ENCODE results near the gene BMPR1B.

The BMPR1B gene

GRCh38 chr4:95178938-95179337 is 421.2 kb downstream of the BMPR1B start:
- H3K9me3 ChIP-seq (ENCODE audit: control insufficient read depth in 1 of 2, low read length in 2 of 2): peaks cover 0 to 6% of the 10 kb centered on the region in 2 donors
- no peaks in the 10 kb centered on the region for H3K4me1 ChIP-seq (ENCODE audit: control insufficient read depth in 1 of 2, insufficient read depth in 2 of 2, low read length in 2 of 2)
- H3K4me3 ChIP-seq (ENCODE audit: low read depth in 1 of 2, low read length in 2 of 2): no peak overlapping the region
- no peaks in the 10 kb centered on the region for H3K27me3 ChIP-seq (ENCODE audit: low read depth, low read length)
- peaks cover 0 to 7% of the 10 kb centered on the region in 2 donors for H3K36me3 ChIP-seq (ENCODE audit: control insufficient read depth in 1 of 2, insufficient read depth in 2 of 2, low read length in 2 of 2)
- no peak overlapping the region for H3K27ac ChIP-seq (ENCODE audit: low read length)

GRCh38 chr4:95180531-95181242 is 422.9 kb downstream of the BMPR1B start:
- peaks cover 0 to 6% of the 10 kb centered on the region in 2 donors for H3K9me3 ChIP-seq (ENCODE audit: control insufficient read depth in 1 of 2, low read length in 2 of 2)
- H3K4me3 ChIP-seq (ENCODE audit: low read depth in 1 of 2, low read length in 2 of 2): no peak overlapping the region
- no peaks in the 10 kb centered on the region for H3K4me1 ChIP-seq (ENCODE audit: control insufficient read depth in 1 of 2, insufficient read depth in 2 of 2, low read length in 2 of 2)
- H3K27me3 ChIP-seq (ENCODE audit: low read depth, low read length): no peaks in the 10 kb centered on the region
- peaks cover 0 to 7% of the 10 kb centered on the region in 2 donors for H3K36me3 ChIP-seq (ENCODE audit: control insufficient read depth in 1 of 2, insufficient read depth in 2 of 2, low read length in 2 of 2)
- no peak overlapping the region for H3K27ac ChIP-seq (ENCODE audit: low read length)

GRCh38 chr4:95181243-95181995 is 423.7 kb downstream of the BMPR1B start:
- Histone ChIP-seq H3K9me3 (ENCODE audit: control insufficient read depth in 1 of 2, low read length in 2 of 2) (peaks cover 0 to 6% of the 10 kb centered on the region in 2 donors), H3K27me3 (ENCODE audit: low read depth, low read length) (no peaks in the 10 kb centered on the region), H3K4me1 (ENCODE audit: control insufficient read depth in 1 of 2, insufficient read depth in 2 of 2, low read length in 2 of 2) (no peaks in the 10 kb centered on the region), H3K36me3 (ENCODE audit: control insufficient read depth in 1 of 2, insufficient read depth in 2 of 2, low read length in 2 of 2) (peaks cover 0 to 7% of the 10 kb centered on the region in 2 donors), H3K27ac (ENCODE audit: low read length) (no peak overlapping the region), H3K4me3 (ENCODE audit: low read depth in 1 of 2, low read length in 2 of 2) (no peak overlapping the region)

DNA sequence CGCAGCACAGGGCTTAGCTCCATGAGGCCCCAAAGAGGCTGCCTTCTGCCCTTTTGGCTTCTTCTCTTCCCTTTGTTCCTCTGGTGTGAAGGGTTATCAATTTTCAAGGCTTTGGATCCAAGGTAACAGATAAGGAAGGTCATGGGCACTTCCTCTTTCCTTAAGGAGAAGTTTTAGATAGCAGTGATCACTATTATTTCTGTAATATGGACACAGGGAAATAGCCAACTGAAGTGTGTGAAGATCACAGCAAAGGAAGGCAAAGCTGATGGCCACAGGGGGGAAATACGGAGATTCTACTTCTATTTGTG is 424.2 kb downstream of the BMPR1B start:
- H3K27me3 ChIP-seq (ENCODE audit: low read depth, low read length): no peaks in the 10 kb centered on the region
- H3K4me1 ChIP-seq (ENCODE audit: control insufficient read depth in 1 of 2, insufficient read depth in 2 of 2, low read length in 2 of 2): no peaks in the 10 kb centered on the region
- H3K9me3 ChIP-seq (ENCODE audit: control insufficient read depth in 1 of 2, low read length in 2 of 2): peaks cover 0 to 6% of the 10 kb centered on the region in 2 donors
- no peak overlapping the region for H3K27ac ChIP-seq (ENCODE audit: low read length)
- H3K36me3 ChIP-seq (ENCODE audit: control insufficient read depth in 1 of 2, insufficient read depth in 2 of 2, low read length in 2 of 2): peaks cover 0 to 7% of the 10 kb centered on the region in 2 donors
- H3K4me3 ChIP-seq (ENCODE audit: low read depth in 1 of 2, low read length in 2 of 2): no peak overlapping the region

DNA sequence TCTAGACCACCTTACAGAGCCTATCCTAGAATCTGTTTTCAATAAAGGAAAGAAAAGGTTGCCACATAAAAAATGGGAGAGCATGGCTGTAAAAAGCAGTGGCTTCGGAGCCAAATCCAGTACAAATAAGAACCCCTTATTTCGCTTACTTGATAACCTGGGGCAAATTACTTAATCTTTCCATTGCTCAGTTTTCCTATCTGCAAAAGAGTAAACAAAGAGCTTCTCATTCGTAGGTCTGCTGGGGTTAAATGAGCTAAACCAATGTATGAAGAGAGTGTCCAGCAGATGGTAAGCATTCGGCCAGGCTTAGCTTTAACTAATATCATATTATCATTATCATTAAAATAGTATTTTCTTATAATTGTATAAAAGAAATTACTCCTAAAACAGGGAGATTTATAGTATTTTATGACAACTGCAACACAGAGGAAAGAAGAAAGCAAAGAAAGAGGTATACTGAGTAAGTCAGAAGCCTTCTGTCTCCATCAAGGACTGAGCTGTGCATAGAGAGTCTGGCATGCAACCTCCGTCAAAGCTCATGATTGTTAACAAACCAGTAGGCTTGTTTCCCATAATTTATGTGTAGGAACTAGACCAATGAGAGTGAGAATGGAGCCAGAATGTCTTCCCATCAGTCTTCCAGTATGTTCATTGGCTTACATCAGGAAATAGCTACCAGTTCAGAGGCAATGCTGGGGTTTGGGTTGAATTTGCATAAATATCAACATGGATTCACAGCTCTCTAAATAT is 426.1 kb downstream of the BMPR1B start:
- Histone ChIP-seq H3K27ac (ENCODE audit: low read length) (no peak overlapping the region), H3K4me1 (ENCODE audit: control insufficient read depth in 1 of 2, insufficient read depth in 2 of 2, low read length in 2 of 2) (no peaks in the 10 kb centered on the region), H3K27me3 (ENCODE audit: low read depth, low read length) (no peaks in the 10 kb centered on the region), H3K4me3 (ENCODE audit: low read depth in 1 of 2, low read length in 2 of 2) (no peak overlapping the region), H3K9me3 (ENCODE audit: control insufficient read depth in 1 of 2, low read length in 2 of 2) (no peaks in the 10 kb centered on the region), H3K36me3 (ENCODE audit: control insufficient read depth in 1 of 2, insufficient read depth in 2 of 2, low read length in 2 of 2) (no peaks in the 10 kb centered on the region)

- Histone ChIP-seq H3K9me3 (ENCODE audit: control insufficient read depth in 1 of 2, low read length in 2 of 2) (no peaks in the 10 kb centered on the region), H3K4me1 (ENCODE audit: control insufficient read depth in 1 of 2, insufficient read depth in 2 of 2, low read length in 2 of 2) (no peaks in the 10 kb centered on the region), H3K36me3 (ENCODE audit: control insufficient read depth in 1 of 2, insufficient read depth in 2 of 2, low read length in 2 of 2) (no peaks in the 10 kb centered on the region), H3K4me3 (ENCODE audit: low read depth in 1 of 2, low read length in 2 of 2) (no peak overlapping the region), H3K27me3 (ENCODE audit: low read depth, low read length) (no peaks in the 10 kb centered on the region), H3K27ac (ENCODE audit: low read length) (no peak overlapping the region)
Observed at GRCh38 chr4:95186666-95187065, 428.9 kb downstream of the BMPR1B start.

DNA sequence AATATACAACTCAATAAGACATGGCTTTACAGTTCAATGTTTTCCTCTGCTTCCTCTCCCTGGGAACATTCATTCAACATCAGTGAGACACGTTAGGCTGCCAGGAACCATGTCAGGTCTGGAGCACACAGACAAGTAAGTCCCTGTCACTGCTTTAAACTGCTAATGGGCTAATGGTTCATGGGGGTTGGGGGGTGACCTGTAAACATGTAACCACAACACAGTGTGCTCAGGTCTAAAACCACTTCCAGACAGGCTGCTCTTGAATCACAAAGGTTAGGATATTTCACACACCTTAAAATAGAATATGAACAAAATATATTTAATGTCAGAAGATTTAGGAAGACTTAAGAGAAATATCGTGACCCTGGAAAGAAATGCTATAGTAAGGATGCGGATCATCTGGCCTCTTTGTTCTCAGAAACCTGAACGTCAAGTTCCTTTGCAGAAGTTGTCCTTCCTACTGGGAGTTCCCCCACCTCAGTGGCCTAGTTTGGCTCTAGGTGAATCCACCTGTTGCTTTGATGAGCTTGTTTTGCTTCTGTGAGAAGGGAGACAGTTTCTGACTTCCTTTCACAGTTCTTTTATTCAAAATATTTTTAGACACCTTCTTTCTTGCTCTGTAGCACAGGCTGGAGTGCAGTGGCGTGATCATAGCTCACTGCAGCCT is 431.1 kb downstream of the BMPR1B start:
- H3K27ac ChIP-seq (ENCODE audit: low read length): no peak overlapping the region
- no peaks in the 10 kb centered on the region for H3K4me1 ChIP-seq (ENCODE audit: control insufficient read depth in 1 of 2, insufficient read depth in 2 of 2, low read length in 2 of 2)
- H3K4me3 ChIP-seq (ENCODE audit: low read depth in 1 of 2, low read length in 2 of 2): no peak overlapping the region
- H3K36me3 ChIP-seq (ENCODE audit: control insufficient read depth in 1 of 2, insufficient read depth in 2 of 2, low read length in 2 of 2): no peaks in the 10 kb centered on the region
- H3K9me3 ChIP-seq (ENCODE audit: control insufficient read depth in 1 of 2, low read length in 2 of 2): no peaks in the 10 kb centered on the region
- H3K27me3 ChIP-seq (ENCODE audit: low read depth, low read length): no peaks in the 10 kb centered on the region

DNA sequence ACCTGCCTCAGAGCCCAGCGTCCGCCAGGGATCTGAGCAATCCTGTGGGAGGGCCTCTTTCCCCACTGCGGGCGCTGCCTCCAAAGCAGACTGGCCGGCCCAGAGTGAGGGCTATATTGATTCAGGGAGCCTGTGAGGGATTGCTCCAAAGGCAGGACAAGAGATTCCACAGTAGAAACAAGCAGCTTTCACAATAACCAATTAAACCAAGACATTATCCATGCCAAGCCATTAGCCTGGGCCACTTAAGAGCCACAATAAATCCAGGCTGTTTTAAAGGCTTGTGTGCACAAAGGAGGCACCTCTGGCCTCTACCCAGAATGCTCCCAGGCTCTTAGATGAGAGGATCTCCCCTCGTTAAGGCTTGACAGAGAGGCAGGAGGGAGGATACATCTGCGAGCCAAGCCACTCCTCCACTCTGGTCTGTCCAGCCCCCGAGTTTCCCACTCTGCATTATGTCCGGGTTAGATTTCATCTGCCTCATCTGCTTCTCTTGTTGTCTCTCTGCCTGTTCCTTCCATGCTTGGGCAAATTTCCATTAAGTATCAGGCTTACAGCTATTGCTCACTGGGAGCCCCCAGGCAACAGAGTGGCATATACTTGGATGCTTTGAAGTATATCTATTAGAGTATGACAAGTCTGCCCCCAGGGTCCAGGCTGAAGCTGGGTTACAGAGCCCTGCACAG is 433.1 kb downstream of the BMPR1B start:
- H3K36me3 ChIP-seq (ENCODE audit: control insufficient read depth in 1 of 2, insufficient read depth in 2 of 2, low read length in 2 of 2): no peaks in the 10 kb centered on the region
- no peaks in the 10 kb centered on the region for H3K27me3 ChIP-seq (ENCODE audit: low read depth, low read length)
- H3K4me3 ChIP-seq (ENCODE audit: low read depth in 1 of 2, low read length in 2 of 2): no peak overlapping the region
- H3K27ac ChIP-seq (ENCODE audit: low read length): no peak overlapping the region
- no peaks in the 10 kb centered on the region for H3K9me3 ChIP-seq (ENCODE audit: control insufficient read depth in 1 of 2, low read length in 2 of 2)
- no peaks in the 10 kb centered on the region for H3K4me1 ChIP-seq (ENCODE audit: control insufficient read depth in 1 of 2, insufficient read depth in 2 of 2, low read length in 2 of 2)

- Histone ChIP-seq H3K4me3 (ENCODE audit: low read depth in 1 of 2, low read length in 2 of 2) (no peak overlapping the region), H3K4me1 (ENCODE audit: control insufficient read depth in 1 of 2, insufficient read depth in 2 of 2, low read length in 2 of 2) (no peaks in the 10 kb centered on the region), H3K27ac (ENCODE audit: low read length) (no peak overlapping the region), H3K27me3 (ENCODE audit: low read depth, low read length) (no peaks in the 10 kb centered on the region), H3K36me3 (ENCODE audit: control insufficient read depth in 1 of 2, insufficient read depth in 2 of 2, low read length in 2 of 2) (no peaks in the 10 kb centered on the region), H3K9me3 (ENCODE audit: control insufficient read depth in 1 of 2, low read length in 2 of 2) (no peaks in the 10 kb centered on the region)
Observed at GRCh38 chr4:95191537-95191936, 433.8 kb downstream of the BMPR1B start.

DNA sequence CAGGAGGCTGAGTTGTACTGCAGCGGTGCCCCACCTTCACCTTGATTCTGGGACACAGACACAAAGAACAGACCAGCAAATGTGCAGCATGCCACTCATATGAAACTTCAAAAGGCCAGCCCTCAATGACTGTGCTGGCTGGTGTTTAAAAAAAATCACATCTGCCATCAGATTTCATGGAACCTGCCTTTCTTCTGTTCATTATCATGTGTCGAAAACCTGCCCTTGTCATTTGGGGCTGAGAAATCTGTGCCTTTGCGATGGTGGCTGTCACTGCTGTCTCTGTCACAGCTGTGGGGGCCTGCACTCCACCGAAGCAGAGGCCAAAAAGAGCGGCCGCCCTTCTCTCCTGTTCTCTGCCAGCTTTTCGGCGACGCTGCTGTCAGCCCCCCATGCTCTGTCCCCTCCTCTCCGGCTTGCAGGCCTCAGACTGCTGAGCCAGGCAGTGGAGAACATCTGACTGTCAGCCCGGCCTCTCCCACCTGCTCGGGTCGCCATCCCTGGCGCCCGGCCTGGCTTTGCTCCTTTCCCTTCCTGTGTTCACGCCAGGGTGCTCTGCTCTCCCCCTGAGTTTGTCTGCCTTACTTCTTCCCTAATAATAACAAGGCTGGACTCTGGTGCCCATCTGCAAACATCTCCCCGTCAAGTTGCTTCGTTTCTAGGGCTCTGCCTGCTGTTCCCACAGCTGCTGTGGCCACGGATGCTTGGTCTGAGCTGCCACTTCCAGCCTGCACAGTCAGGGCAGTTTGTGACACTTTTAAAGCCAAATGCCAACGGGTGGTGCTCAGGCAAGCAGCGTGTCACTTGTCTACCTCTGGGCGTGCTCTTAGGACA is 435.9 kb downstream of the BMPR1B start:
- no peaks in the 10 kb centered on the region for H3K36me3 ChIP-seq (ENCODE audit: control insufficient read depth in 1 of 2, insufficient read depth in 2 of 2, low read length in 2 of 2)
- H3K4me3 ChIP-seq (ENCODE audit: low read depth in 1 of 2, low read length in 2 of 2): no peak overlapping the region
- H3K9me3 ChIP-seq (ENCODE audit: control insufficient read depth in 1 of 2, low read length in 2 of 2): no peaks in the 10 kb centered on the region
- no peak overlapping the region for H3K27ac ChIP-seq (ENCODE audit: low read length)
- H3K4me1 ChIP-seq (ENCODE audit: control insufficient read depth in 1 of 2, insufficient read depth in 2 of 2, low read length in 2 of 2): no peaks in the 10 kb centered on the region
- H3K27me3 ChIP-seq (ENCODE audit: low read depth, low read length): no peaks in the 10 kb centered on the region
